Caco-2 (cell line): ENCODE measurements around the gene PIP4K2A. TPM values are rescaled to one million over a fixed set of nuclear protein-coding genes. Genes with fewer than 3 reads are reported as not detected.

Experiments used
- BruUV-seq: library from RNA; stranded (reverse); fragments of 400-500 nt; replicated peaks from 2 replicates; lab custom pipeline; 2021; lab: Mats Ljungman, UMichigan
- CTCF ChIA-PET: fragments of 300-600 bp; sonication (Branson Sonifier 250); formaldehyde crosslinking; loops from one replicate; lab custom pipeline; 2022; ENCODE audit warnings: antibody characterized with exemption; lab: Charles Lee
- POLR2A ChIA-PET: fragments of 300-600 bp; sonication (Branson Sonifier 250); formaldehyde crosslinking; loops from one replicate; lab custom pipeline; 2022; ENCODE audit warnings: antibody characterized with exemption; lab: Charles Lee
- DNase-seq, 2 experiments: peaks; one replicate each; pipeline versions ENCODE4 v3.0.0 to v3.0.0-alpha.2; 2020 to 2022
- H3K27me3 ChIP-seq: replicated peaks from 2 replicates; pipeline ENCODE4 v1.6.0; 2011; ENCODE audit warnings: low read length; ENCODE audit not compliant: control insufficient read depth, insufficient read depth
- H3K36me3 ChIP-seq: 2 replicates; pipeline ENCODE4 v1.5.1; 2011; ENCODE audit warnings: low read length; ENCODE audit not compliant: control insufficient read depth, insufficient read depth
- H3K4me1 ChIP-seq: fragments of 250-450 bp; sonication (Bioruptor Pico); 2 replicates; pipeline ENCODE4 v1.5.1; 2020; ENCODE audit warnings: mild to moderate bottlenecking
- H3K4me3 ChIP-seq: 2 replicates; pipeline ENCODE4 v1.5.1; 2011; ENCODE audit warnings: low read depth, mild to moderate bottlenecking, control low read depth, low read length
- H3K9me3 ChIP-seq: fragments of 250-450 bp; sonication (Bioruptor Pico); 2 replicates; pipeline ENCODE4 v1.5.1; 2020; ENCODE audit warnings: mild to moderate bottlenecking, moderate library complexity
- H3K27ac Mint-ChIP-seq: one replicate; pipeline ENCODE4 v1.8.0; 2022; ENCODE audit warnings: mixed read lengths; ENCODE audit not compliant: unreplicated experiment
- H3K27me3 Mint-ChIP-seq: one replicate; pipeline ENCODE4 v1.8.0; 2022; ENCODE audit warnings: mixed read lengths; ENCODE audit not compliant: insufficient read depth, unreplicated experiment
- H3K36me3 Mint-ChIP-seq: one replicate; pipeline ENCODE4 v1.8.0; 2022; ENCODE audit warnings: mild to moderate bottlenecking, mixed read lengths; ENCODE audit not compliant: insufficient read depth, unreplicated experiment
- H3K4me1 Mint-ChIP-seq: one replicate; pipeline ENCODE4 v1.8.0; 2022; ENCODE audit warnings: low read depth, mixed read lengths; ENCODE audit not compliant: unreplicated experiment
- H3K4me3 Mint-ChIP-seq: one replicate; pipeline ENCODE4 v1.8.0; 2022; ENCODE audit warnings: mild to moderate bottlenecking, moderate library complexity, mixed read lengths; ENCODE audit not compliant: unreplicated experiment
- H3K9me3 Mint-ChIP-seq: one replicate; pipeline ENCODE4 v1.8.0; 2022; ENCODE audit warnings: mixed read lengths; ENCODE audit not compliant: unreplicated experiment
- CTCF ChIP-seq, 2 experiments: fragments of 200-600 bp in 1 of 2; IDR thresholded peaks; 1 replicate in 1 of 2; 2 replicates in 1 of 2; pipeline versions ENCODE4 v1.5.1 to v1.8.0; 2011 to 2022; ENCODE audit warnings: antibody characterized with exemption in 1 of 2, control low read depth in 1 of 2, inconsistent platforms in 1 of 2, low read depth in 1 of 2, low read length in 1 of 2, mild to moderate bottlenecking in 1 of 2, moderate library complexity in 1 of 2; ENCODE audit not compliant: insufficient read depth in 1 of 2, severe bottlenecking in 1 of 2, unreplicated experiment in 1 of 2
- intact Hi-C: fragments of 100-400 bp; cut with micrococcal nuclease; formaldehyde crosslinking; loops from one replicate; pipeline ENCODE4 v1.10.0; 2022; ENCODE audit not compliant: unreplicated experiment
- total RNA-seq: library from RNA; stranded (reverse); gene quantifications from 2 replicates; pipeline ENCODE4 v1.2.3, GENCODE V29; 2022

Gene PIP4K2A
- total RNA-seq, 1 experiment from 2014 or later, result 26.9 TPM

DNA sequence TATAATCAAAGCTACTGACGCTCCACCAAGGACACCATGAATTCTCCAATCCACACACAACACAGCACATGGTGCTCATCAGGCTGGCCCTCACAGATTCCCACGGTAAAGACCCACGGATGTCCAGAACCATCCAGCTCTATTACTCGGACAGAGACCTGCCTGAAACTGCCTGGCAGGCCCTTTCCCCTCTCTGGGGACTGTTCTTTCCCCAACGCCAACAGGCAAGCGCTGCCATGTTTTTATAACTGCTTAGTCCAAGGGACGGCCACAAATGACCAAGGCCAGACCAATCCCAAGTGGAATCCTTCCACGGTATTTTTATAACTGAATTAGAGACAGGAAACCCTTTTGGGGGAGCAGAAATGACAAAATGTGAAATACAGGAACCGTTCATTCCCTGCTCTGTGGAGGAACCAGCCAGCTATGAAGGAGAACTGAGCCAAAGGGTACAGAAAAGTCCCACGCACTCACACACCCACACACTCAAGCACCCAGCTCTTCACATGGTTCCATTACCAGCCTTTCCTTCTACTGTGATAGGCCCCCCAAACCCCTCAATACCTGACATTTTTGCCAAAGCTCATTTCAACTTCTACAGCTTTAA lies 4.1 kb downstream of the PIP4K2A start:
- Mint-ChIP-seq H3K9me3 (no peaks in the 10 kb centered on the region), H3K36me3 (no peaks in the 10 kb centered on the region), H3K4me1 (peaks cover 6% of the 10 kb centered on the region), H3K4me3 (no peak overlapping the region), H3K27me3 (no peaks in the 10 kb centered on the region), H3K27ac (no peak overlapping the region)
- no TSS peak for BruUV-seq
- Histone ChIP-seq H3K4me3 (no peak overlapping the region), H3K36me3 (no peaks in the 10 kb centered on the region), H3K4me1 (peaks cover 6% of the 10 kb centered on the region), H3K9me3 (no peaks in the 10 kb centered on the region), H3K27me3 (no peaks in the 10 kb centered on the region)
- CTCF ChIA-PET, result no interaction called here
- no peak for DNase-seq
- no peak for TF ChIP-seq CTCF (IDR thresholded peaks at IDR 0.05; ENCODE audit: insufficient read depth in 1 of 2, low read depth in 1 of 2, low read length in 1 of 2, severe bottlenecking in 1 of 2, unreplicated experiment in 1 of 2)
- intact Hi-C loops, result loop anchor here (5.0 kb wide), 2 partner anchors 88 to 277 kb away; no protein-coding TSS in a partner anchor
- POLR2A ChIA-PET, result interaction anchor here (0.5 kb wide), 1 partner anchor 220 kb away, joined by 3 read pairs; no protein-coding TSS in a partner anchor

GRCh38 chr10:22708772-22709171 lies 5.6 kb downstream of the PIP4K2A start:
- no peak for DNase-seq
- ChIA-PET POLR2A (no interaction called here), CTCF (no interaction called here)
- H3K36me3 ChIP-seq, result no peaks in the 10 kb centered on the region
- Mint-ChIP-seq H3K9me3 (no peaks in the 10 kb centered on the region), H3K4me1 (peaks cover 6% of the 10 kb centered on the region), H3K36me3 (no peaks in the 10 kb centered on the region), H3K4me3 (no peak overlapping the region), H3K27me3 (no peaks in the 10 kb centered on the region), H3K27ac (no peak overlapping the region)
- H3K4me3 ChIP-seq, result no peak overlapping the region
- peaks cover 6% of the 10 kb centered on the region for H3K4me1 ChIP-seq
- no TSS peak for BruUV-seq
- H3K27me3 ChIP-seq, result no peaks in the 10 kb centered on the region
- no peaks in the 10 kb centered on the region for H3K9me3 ChIP-seq
- no peak for TF ChIP-seq CTCF (IDR thresholded peaks at IDR 0.05; ENCODE audit: insufficient read depth in 1 of 2, low read depth in 1 of 2, low read length in 1 of 2, severe bottlenecking in 1 of 2, unreplicated experiment in 1 of 2)
- intact Hi-C loops, result no loop called here

DNA sequence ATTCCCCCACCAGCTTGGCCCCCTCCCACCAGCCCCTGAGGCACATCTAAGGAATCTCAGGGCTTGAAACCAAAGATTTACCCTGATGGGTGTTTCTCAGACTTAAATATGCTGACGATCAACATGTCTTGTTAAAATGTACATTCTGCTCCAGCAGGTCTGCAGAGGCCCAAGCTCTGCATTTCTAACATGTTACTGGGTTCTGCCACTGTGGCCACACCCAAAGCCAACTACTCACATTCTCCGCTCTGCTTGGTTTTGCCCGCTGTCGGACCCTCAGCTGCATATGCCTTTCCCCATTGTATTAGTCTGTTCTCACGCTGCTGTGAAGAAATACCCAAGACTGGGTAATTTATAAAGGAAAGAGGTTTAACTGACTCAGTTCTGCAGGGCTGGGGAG lies 8.9 kb downstream of the PIP4K2A start:
- Mint-ChIP-seq H3K36me3 (no peaks in the 10 kb centered on the region), H3K4me3 (no peak overlapping the region), H3K27ac (no peak overlapping the region), H3K4me1 (peaks cover 13% of the 10 kb centered on the region), H3K9me3 (no peaks in the 10 kb centered on the region), H3K27me3 (no peaks in the 10 kb centered on the region)
- no peaks in the 10 kb centered on the region for H3K36me3 ChIP-seq
- DNase-seq, result no peak
- H3K27me3 ChIP-seq, result no peaks in the 10 kb centered on the region
- intact Hi-C loops, result no loop called here
- H3K9me3 ChIP-seq, result no peaks in the 10 kb centered on the region
- no peak overlapping the region for H3K4me3 ChIP-seq
- CTCF ChIA-PET, result no interaction called here
- H3K4me1 ChIP-seq, result peaks cover 2% of the 10 kb centered on the region
- BruUV-seq, result no TSS peak
- POLR2A ChIA-PET, result no interaction called here
- TF ChIP-seq CTCF (IDR thresholded peaks at IDR 0.05; ENCODE audit: insufficient read depth in 1 of 2, low read depth in 1 of 2, low read length in 1 of 2, severe bottlenecking in 1 of 2, unreplicated experiment in 1 of 2), result no peak
